Activated T-cell treated with anti-CD3 and anti-CD28 coated beads for 48 hours (primary cell): ENCODE data around the gene TAS2R14.

Experiments
- DNase-seq: peaks from one replicate; pipeline ENCODE4 v3.0.0-alpha.2; 2020; ENCODE audit warnings: low read depth

The TAS2R14 gene, protein sequence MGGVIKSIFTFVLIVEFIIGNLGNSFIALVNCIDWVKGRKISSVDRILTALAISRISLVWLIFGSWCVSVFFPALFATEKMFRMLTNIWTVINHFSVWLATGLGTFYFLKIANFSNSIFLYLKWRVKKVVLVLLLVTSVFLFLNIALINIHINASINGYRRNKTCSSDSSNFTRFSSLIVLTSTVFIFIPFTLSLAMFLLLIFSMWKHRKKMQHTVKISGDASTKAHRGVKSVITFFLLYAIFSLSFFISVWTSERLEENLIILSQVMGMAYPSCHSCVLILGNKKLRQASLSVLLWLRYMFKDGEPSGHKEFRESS

DNA sequence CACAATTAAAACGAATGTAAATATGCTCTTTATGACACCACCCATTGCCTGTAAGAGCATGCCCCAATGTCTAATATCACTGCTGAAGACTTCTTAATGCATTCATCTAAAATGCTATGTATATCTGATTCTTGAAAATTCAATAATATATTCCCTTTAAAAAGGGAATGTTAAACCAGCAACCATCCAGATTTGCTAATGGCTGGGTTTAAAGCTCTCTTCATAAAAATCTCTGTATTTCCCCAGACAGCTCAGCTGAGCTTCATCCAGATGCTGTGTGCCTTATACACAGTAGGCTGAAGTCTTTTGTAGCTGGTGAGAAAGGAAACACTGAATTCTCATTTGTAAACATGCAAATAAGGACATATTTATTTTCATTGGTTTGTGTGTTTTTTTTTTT lies at the start of gene TAS2R14:
TAS2R14 (minus strand) TSS at position 101 of the 400 bp plus-strand sequence; CDS start at position 45, 56 bp downstream.
- no peak for DNase-seq

DNA sequence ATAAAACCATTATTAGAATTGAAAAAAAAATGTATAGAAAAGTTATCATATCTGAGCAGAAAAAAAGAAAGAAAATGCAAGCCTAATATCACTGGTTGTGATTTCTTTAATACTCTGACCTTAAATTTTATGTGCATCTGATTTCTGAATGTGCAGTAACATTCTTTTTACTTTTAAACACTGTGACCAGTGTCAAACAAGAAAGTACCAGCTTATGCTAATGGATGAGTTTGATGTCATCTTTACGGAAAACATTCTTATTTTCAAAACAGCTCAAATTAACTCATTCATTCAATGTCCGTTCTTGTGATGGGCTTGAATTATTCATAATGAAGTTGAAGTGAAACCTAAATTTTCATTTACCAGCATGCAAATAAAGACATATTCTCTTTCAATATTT lies 47.7 kb upstream of the TAS2R14 start, which contains the start of gene TAS2R50:
TAS2R50 (minus strand) TSS at position 101 of the 400 bp plus-strand sequence; CDS start at position 49, 52 bp downstream.
- DNase-seq: no peak

DNA sequence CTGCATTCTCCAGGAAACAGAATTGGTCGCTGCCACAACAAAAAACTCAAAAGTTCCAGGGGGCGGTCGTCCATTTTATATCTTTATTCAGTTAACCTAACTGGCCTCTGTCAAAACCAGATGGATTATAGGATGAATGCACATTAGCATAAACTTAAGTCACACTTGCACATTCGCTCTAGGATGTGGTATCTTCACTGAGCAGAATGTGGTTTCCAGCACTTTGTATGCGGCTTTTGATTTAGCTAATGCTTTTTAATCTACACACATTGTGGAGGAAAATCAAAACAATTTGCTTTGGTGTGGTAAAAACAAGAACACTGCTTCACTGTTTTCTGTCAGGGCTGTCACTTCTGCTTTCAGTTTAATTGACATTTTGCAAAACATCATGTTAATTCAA lies 43.2 kb upstream of the TAS2R14 start:
- DNase-seq: no peak

DNA sequence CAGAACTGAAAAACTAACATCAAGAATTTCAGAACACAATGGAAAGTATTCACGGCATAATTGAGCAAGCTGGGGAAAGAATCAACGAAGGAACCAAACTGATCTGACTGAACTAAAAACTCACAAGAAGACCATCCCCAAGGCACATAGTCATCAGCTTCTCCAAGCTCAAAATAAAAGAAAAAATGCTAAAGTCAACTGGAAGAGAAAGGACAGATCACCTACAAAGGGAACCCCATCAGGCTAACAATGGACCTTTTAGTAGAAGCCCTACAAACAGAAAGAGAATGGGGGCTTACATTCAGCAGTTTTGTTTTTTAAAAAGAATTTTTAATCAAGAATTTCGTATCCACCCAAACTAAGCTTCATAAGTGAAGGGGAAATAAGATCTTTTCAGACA lies 35.9 kb upstream of the TAS2R14 start:
- DNase-seq: no peak

DNA sequence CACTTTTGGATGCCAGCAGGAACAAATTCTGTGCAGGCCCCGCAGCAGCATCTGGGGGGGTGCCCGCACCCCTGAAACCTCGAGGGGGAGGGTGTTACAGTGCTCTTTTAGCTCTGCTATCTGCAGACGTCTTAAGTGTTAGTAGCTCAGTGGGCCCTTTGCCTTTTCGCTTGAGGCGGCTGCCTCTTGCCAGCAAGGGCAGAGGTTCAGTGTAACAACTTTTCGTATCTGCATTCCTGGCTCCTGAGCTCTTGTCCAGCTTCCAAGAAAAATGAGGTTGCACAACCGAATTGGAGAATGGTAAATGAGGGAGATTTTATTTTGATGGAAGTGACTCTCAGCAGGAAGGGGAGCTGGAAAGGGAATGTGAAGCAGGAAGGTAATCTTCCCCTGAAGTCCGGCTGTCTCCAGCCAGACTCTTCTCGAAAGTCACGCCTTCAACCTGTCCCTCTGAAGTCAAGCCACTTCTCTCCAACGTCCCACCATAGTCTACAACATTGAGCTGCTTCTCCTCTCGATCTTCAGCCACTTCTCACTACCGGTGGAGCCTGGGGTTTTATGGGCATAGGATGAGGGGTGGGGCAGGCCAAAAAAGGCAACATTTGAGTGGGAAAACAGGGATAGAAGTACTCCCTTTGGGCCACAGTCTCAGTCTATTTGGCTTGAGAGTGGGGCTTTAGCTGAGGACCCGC lies 29.8 kb upstream of the TAS2R14 start:
- DNase-seq: no peak

DNA sequence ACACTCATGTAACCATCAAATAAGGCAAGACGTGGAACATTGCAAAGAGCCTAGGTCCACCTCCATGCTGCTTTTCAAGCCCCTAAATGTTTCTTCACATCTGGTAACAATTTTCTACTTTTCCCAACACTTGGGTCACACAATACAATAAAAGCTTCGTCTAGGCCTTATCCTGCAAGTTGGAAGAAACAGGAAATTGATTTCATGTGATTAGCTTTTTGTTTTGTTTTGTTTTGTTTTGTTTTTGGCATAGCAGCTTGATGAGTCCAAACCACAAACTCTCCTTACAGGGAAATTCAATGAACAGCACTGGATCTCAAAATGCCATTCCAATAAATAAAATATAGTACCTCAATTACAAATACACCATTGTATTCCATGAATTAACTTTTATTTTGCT lies 28.3 kb upstream of the TAS2R14 start:
- no peak for DNase-seq

DNA sequence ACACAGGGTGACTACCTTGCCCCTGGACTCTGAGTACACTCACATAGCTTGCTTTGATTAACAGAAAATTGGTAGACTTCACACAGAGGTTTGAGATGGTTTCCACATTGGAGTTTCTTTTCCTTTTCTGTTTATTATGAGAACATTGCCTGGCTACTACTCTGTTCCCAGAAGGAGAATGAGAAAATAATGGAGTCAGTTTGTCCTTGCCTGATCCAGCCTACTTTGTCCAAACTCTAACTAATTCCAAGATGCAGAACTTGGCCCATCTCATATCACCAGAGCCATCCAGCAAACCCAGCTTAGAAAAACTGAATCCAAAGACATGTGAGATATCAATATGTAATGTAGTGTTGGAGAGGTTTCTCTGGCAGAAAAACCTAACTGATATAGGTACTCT lies 27.3 kb upstream of the TAS2R14 start:
- DNase-seq: no peak

DNA sequence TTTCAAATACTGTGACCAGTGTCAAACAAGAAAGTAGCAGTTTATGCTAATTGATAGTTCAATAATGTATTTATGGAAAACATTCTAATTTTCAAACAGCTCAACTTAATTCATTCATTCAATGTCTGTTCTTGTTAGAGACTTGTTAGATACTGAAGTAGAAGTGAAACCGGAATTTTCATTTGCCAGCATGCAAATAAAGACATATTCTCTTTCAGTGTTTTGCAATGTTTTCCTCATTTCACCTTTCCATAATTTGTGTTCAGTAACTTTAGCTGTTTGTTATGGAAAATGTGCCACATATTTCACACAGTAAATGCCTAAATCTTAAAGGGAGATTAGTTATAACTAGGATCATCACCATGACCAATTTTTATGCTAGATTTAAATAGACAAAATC lies 26.4 kb upstream of the TAS2R14 start:
- DNase-seq: no peak

DNA sequence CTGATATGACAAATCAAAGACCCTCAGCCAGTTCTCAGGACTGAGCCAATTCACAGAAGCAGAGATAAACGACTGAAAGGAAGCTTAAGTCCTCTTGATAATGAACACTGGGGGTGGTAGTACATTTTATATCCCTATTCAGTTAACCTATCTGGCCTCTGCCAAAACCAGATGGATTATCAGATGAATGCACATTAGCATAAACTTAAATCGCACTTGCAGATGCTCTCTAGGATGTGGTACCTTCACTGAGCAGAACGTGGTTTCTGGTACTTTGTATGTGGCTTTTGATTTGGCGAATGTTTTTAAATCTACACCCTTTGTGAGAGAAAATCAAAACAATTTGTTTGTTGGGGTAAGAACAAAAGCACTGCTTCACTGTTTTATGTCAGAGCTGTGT lies 21.1 kb upstream of the TAS2R14 start:
- DNase-seq: no peak

DNA sequence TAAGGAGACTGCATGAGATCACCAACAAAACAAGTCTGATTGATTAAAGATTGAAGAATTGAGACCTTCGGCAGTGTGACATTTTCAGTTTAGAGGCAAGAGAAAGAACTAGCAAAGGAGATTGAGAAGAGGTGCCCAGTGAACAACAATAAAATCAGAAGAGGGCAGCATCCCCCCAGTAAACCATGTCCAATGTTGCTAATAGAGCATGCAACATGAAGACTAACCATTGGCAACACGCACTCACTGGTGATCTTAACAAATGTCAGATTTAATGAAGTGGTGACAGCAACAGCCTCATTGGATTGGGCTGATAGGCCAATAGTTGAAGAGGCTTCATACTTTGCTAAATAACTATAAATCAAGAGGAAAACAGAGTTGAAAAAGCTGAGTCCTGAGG lies 20.7 kb upstream of the TAS2R14 start:
- DNase-seq: no peak

DNA sequence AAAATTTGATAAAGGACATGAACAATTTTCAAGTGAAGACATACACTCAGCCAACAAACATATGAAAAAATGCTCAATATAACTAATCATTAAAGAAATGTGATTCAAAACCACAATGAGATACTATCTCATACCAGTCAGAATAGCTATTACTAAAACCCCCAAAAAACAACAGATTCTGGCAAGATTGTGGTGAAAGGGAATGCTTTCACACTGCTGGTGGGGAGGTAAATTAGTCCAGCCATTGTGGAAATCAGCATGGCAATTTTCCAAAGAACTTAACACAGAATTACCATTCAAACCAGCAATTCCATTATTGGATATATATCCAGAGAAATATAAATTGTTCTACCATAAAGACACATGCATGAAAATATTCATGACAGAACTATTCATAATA lies 18.7 kb upstream of the TAS2R14 start:
- no peak for DNase-seq

DNA sequence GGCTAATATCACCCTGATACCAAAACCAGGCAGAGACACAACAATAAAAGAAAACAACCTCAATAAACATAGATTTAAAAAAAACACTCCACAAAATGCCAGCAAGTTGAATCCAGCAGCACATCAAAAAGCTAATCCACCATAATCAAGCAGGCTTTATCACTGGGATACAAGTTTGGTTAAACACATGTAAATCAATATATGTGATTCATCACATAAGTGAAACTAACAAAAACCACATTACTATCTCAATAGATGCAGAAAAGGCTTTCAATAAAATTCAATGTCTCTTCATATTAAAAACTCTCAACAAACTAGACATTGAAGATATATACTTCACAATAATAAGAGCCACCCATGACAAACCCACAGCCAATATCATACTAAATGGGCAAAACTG lies 17.0 kb upstream of the TAS2R14 start:
- no peak for DNase-seq

DNA sequence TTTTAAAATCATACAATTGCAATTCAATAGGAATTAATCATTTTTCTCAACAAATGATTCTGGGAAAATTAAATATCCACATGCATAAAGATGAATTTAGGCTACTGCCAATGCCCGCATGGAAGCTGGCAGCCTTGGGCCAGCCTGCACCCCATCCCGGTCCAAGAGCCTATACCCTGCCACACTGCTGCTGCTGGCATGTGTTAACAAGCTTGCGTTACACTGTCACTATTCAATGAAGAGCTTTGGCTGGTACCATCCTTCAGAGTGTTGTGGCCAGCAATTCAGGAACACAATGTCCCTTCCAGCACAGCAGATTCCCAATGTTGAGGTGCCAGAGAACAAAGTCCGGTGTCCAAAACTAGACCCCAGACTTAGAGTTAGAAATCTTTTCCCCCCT lies 13.6 kb upstream of the TAS2R14 start:
- no peak for DNase-seq

DNA sequence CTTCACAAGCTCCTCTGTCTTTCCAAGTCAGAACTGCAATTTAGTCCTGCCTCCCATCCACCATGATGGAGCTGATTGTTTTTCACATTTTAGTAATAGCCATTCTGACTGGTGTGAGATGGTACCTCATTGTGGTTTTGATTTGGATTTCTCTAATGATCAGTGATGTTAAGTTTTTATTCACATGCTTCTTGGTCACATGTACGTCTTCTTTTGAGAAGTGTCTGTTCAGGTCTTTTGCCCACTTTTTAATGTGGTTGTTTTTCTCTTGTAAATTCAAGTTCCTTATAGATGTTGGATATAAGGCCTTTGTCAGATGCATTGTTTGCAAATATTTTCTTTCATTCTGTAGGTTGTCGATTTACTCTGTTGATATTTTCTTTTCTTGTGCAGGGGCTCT lies 4.1 kb upstream of the TAS2R14 start:
- DNase-seq: no peak

DNA sequence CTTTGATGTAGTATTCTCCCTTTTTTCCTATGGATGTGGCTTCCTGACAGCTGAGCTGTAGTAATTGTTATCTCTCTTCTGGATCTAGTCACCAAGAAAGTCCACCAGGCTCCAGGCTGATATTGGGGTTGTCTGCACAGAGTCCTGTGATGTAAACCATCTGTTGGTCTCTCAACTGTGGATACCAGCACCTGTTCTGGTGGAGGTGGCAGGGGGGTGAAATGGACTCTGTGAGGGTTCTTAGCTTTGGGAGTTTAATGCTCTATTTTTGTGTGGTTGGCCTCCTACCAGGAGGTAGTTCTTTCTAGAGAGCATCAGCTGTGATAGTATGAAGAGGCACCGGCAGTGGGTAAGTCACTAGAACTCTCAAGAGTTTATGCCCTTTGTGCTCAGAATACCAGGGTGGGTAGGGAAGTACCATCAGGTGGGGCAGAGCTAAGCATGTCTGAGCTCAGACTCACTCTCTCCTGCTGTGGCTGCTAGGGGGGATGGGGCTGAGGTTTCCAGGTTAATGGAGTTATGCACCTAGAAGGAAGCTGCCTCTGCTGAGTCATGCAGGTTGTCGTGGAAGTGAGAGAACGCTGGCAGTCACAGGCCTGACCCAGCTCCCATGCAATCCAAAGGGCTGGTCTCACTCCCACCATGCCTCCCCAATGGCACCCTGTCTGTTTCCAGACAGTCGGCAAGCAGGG lies 3.0 kb upstream of the TAS2R14 start:
- DNase-seq: no peak

DNA sequence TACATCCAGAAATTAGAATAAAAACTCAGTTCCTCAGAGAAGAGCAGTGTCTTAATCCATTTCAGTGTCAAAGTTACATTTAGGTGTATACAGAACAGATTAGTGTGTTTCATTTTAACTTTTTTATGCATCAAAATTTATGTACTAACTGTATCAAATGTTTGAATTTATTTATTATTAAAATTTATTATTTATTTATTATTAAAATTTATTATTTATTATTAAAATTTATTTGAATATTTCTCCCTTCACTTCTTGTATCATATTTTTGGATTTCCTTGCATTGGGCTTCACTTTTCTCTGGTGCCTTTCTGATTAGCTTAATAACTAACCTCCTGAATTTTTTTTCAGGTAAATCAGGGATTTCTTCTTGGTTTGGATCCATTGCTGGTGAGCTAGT lies 2.3 kb upstream of the TAS2R14 start:
- no peak for DNase-seq

DNA sequence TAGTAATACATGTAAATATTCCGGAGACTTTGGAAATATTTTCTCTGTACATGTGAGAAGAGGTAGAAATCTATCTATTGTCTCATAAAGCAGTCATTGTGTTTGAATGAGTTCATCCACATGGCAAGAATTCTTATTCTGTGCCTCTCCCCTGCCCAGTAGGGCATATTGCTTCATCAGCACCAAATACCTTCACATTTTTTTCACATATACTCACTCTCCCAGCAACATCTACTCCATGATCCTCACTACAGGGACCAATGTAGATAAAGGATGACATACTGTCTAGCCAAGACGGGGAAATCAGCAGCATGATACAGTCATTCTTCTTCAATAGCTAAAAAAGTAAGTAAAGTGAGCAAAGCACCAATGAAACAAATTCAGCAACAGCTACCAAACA lies 1.3 kb upstream of the TAS2R14 start:
- DNase-seq: no peak

DNA sequence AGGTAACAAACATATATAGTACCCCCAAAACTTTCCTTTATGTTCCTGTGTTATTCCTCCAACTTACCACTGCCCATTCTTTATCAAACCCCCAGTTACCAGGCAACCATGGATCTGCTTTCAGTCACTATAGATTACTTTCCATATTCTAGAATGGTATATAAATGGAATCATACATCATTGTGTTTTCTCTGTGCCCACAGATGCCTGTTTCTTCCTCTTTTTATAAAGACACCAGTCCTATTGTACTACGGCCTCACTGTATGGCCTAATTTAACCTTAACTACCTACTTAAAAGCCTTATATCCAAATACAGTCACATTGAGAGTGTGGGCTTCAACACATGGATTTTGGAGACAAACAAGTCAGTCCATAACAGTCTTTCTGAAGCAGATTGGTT lies 2.6 kb downstream of the TAS2R14 start:
- DNase-seq: no peak

DNA sequence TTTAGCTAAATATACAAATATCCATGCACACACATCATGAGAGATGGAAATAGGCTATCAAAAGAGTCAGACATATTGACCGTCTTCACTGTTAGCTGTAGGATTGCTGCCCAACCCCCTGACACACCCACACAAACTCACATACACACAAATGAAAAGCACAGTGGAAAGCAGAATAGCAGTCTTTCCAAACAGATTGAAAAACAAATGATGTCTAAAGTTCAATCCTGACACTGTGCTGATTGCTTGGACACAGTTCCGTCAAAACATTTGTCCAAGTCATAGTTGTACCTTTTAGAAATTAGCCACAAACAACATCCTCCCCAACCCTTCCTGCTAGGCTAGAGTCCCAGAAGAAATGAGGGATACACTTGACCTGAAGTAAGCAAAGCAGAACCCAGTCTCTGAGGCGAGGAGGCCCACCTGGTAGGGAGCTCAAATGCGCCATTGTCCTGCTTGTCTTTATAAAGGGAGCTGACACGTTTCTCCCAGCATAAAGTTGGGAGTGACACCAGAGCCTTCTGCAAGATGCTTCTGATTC lies 10.2 kb downstream of the TAS2R14 start, which contains the start of gene PRH2:
PRH2 (plus strand) TSS at position 491 of the 541 bp plus-strand sequence; CDS start at position 529, 38 bp downstream.
- no peak for DNase-seq

DNA sequence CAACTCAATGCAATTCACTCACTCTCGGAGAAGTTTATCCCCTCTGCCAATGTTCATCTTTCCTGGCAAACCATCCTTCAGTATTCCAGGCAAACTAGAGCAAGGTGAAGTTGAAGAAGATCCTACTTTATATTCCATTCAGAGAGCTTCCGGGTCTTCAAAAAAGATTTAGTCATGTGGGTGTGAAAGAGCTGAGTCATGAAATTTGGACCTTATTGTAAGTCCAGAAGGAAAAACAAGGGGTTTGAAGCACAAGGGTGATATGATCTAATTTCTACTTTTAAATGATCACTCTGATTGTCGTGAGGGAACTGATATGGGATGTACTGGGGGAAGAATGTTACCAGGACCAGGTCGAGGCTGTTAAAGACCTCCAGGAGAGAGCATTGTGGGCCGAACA lies 12.8 kb downstream of the TAS2R14 start:
- DNase-seq: no peak

DNA sequence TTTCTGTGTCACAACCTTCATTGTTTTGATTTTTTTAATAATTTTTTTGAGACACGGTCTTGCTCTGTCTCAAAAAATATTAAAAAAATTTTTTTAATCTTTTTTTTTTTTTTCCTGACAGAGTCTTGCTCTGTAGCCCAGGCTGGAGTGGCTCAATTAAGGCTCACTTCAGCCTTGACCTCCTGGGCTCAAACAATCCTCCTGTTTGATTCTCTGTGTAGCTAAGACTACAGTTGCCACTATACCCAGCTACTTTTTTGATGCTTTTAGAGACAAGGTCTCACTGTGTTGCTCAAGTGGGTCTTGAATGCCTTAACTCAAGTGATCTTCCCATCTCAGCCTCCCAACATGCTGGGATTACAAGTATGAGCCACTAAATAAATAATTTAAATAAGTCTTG lies 19.3 kb downstream of the TAS2R14 start:
- no peak for DNase-seq

DNA sequence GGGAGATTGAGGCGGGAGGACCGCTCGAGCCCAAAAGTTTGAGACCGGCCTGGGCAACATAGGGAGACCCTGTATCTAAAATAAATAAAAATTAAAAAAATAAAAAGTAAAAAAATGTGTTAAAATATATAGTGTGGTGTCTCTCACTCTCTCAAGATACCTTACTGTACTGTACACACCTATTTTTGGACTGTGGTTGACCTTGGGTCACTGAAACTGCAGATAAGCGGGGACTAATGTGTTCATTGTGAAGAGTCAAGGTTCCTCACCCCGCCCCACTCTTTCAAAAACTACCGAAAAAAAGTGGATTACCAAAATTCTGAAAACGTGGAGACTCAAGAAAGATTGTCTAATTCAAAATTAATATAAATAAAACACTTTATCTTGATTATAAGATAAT lies 28.7 kb downstream of the TAS2R14 start:
- no peak for DNase-seq

DNA sequence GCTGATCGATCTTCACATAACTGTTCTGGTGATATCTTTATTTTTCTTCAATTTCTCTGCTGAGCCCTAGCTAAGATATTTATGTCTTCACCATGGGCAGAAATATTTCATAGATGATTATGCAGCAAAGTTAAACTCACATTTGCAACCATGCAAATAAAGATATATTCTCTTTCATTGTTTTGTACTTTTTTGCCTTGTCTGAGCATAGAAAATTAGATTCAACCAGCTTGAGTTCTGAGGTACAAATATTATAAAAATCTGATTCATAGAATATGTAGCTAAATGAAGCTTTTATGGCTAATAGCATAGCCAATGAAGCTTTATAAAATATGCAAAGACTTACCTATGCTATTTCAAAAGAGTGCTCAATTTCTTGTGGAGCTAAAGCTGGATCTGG lies 29.6 kb downstream of the TAS2R14 start, which contains the start of gene TAS2R13:
TAS2R13 (minus strand) TSS at position 101 of the 400 bp plus-strand sequence. CDS start 264 bp downstream, outside the sequence.
- no peak for DNase-seq
